Activated CD8-positive, alpha-beta T cell treated with anti-CD3 and anti-CD28 coated beads for 36 hours (primary cell): ENCODE data around the gene PARD3. TPM values are rescaled to one million over a fixed set of nuclear protein-coding genes. Genes with fewer than 3 reads are reported as not detected.
A peak's percentile ranks its signal among the peaks of the same experiment; 100 is the strongest.

Experiments
- ATAC-seq: fragments of 200-7000 bp; cut with Tn5 transposase; one replicate; pipeline ENCODE4 v1.10.0; 2021; ENCODE audit warnings: mild to moderate bottlenecking, moderate library complexity
- CTCF ChIA-PET: fragments of 350-600 bp; sonication (Branson Sonifier 250); formaldehyde crosslinking; loops from one replicate; lab custom pipeline; 2021; ENCODE audit warnings: antibody characterized with exemption; lab: Charles Lee
- POLR2A ChIA-PET: fragments of 350-600 bp; sonication (Branson Sonifier 250); formaldehyde crosslinking; loops from one replicate; lab custom pipeline; 2021; ENCODE audit warnings: antibody characterized with exemption; lab: Charles Lee
- DNase-seq: peaks from one replicate; pipeline ENCODE4 v3.0.0-alpha.2; 2020
- H3K27ac Mint-ChIP-seq: one replicate; pipeline ENCODE4 v1.8.0; 2021; ENCODE audit warnings: mild to moderate bottlenecking, mixed read lengths
- H3K27me3 Mint-ChIP-seq: one replicate; pipeline ENCODE4 v1.8.0; 2021; ENCODE audit warnings: mixed read lengths
- H3K36me3 Mint-ChIP-seq: one replicate; pipeline ENCODE4 v1.8.0; 2021; ENCODE audit warnings: low read depth, mixed read lengths
- H3K4me1 Mint-ChIP-seq: one replicate; pipeline ENCODE4 v1.8.0; 2021; ENCODE audit warnings: low read depth, mixed read lengths
- H3K4me3 Mint-ChIP-seq: one replicate; pipeline ENCODE4 v1.8.0; 2021; ENCODE audit warnings: mild to moderate bottlenecking, moderate library complexity, mixed read lengths
- H3K9me3 Mint-ChIP-seq: one replicate; pipeline ENCODE4 v1.8.0; 2021; ENCODE audit warnings: mixed read lengths
- intact Hi-C: fragments of 100-400 bp; cut with micrococcal nuclease; formaldehyde crosslinking; loops from one replicate; pipeline ENCODE4 v1.10.0; 2022
- total RNA-seq, 2 experiments: library from RNA; stranded (reverse); gene quantifications; one replicate each; pipeline ENCODE4 v1.2.3, GENCODE V29; 2021
- TF ChIP-seq, protein P1 (sequence below): fragments of 200-600 bp; IDR thresholded peaks from one replicate; pipeline ENCODE4 v1.8.0; 2022; ENCODE audit warnings: antibody characterized with exemption, mild to moderate bottlenecking

The PARD3 gene
- total RNA-seq, 2 experiments from 2014 or later: 1.6 to 2.0 TPM

DNA sequence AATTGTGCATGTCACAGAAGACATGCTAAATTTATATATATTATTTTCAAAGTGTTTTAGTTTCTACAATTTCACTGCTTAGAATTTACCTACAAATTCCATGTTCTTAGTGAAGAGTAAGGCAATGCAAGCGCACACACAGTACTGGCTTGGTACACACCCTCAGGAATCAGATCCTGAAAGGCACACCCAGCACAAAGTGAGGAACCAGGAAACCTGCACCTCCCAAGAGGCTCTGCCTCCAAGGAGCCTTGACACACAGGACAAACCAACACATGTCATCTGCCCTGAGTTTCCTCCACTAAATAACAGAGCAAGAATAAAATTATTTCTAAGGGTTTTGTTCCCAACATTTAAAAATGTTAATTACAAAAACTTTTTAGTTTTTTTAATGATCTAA lies 156.2 kb downstream of the PARD3 start:
- POLR2A ChIA-PET: no interaction called here
- Mint-ChIP-seq H3K36me3 (no peaks in the 10 kb centered on the region), H3K9me3 (no peaks in the 10 kb centered on the region), H3K4me3 (no peak overlapping the region), H3K4me1 (no peaks in the 10 kb centered on the region), H3K27ac (no peak overlapping the region), H3K27me3 (peaks cover 2% of the 10 kb centered on the region)
- CTCF ChIA-PET: no interaction called here
- TF ChIP-seq, protein P1, sequence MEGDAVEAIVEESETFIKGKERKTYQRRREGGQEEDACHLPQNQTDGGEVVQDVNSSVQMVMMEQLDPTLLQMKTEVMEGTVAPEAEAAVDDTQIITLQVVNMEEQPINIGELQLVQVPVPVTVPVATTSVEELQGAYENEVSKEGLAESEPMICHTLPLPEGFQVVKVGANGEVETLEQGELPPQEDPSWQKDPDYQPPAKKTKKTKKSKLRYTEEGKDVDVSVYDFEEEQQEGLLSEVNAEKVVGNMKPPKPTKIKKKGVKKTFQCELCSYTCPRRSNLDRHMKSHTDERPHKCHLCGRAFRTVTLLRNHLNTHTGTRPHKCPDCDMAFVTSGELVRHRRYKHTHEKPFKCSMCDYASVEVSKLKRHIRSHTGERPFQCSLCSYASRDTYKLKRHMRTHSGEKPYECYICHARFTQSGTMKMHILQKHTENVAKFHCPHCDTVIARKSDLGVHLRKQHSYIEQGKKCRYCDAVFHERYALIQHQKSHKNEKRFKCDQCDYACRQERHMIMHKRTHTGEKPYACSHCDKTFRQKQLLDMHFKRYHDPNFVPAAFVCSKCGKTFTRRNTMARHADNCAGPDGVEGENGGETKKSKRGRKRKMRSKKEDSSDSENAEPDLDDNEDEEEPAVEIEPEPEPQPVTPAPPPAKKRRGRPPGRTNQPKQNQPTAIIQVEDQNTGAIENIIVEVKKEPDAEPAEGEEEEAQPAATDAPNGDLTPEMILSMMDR: no peak
- ATAC-seq (no peak), DNase-seq (no peak)
- intact Hi-C loops: no loop called here

DNA sequence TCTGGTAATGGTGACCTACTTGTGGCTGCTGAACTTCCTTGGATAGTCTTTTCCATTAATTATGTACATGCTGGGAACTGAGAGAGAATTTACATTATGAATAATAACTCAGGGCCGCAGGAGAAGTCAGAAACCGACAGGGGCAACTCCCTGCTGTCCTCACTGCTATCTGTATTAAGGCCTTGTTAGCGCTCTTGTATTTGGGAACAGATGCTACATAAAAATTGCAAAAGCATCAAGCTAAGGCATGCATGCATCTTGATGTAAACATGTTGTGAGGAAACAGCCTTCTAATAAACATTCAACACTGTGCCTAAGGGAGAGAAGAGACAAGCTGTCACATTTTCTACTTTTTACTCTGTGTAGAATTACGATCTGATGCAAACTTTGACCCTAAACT lies 158.4 kb downstream of the PARD3 start:
- no peak for ATAC-seq
- ChIA-PET POLR2A (no interaction called here), CTCF (interaction anchor here (1.4 to 3.4 kb wide), 4 partner anchors 10 to 76 kb away, joined by 5 to 22 read pairs (median 10); no protein-coding TSS in a partner anchor)
- no peaks in the 10 kb centered on the region for H3K9me3 Mint-ChIP-seq
- peaks cover 3% of the 10 kb centered on the region for H3K27me3 Mint-ChIP-seq
- H3K4me3 Mint-ChIP-seq: no peak overlapping the region
- no peak for DNase-seq
- no peaks in the 10 kb centered on the region for H3K4me1 Mint-ChIP-seq
- no peak overlapping the region for H3K27ac Mint-ChIP-seq
- intact Hi-C loops: no loop called here
- H3K36me3 Mint-ChIP-seq: no peaks in the 10 kb centered on the region
- TF ChIP-seq, protein P1: no peak

DNA sequence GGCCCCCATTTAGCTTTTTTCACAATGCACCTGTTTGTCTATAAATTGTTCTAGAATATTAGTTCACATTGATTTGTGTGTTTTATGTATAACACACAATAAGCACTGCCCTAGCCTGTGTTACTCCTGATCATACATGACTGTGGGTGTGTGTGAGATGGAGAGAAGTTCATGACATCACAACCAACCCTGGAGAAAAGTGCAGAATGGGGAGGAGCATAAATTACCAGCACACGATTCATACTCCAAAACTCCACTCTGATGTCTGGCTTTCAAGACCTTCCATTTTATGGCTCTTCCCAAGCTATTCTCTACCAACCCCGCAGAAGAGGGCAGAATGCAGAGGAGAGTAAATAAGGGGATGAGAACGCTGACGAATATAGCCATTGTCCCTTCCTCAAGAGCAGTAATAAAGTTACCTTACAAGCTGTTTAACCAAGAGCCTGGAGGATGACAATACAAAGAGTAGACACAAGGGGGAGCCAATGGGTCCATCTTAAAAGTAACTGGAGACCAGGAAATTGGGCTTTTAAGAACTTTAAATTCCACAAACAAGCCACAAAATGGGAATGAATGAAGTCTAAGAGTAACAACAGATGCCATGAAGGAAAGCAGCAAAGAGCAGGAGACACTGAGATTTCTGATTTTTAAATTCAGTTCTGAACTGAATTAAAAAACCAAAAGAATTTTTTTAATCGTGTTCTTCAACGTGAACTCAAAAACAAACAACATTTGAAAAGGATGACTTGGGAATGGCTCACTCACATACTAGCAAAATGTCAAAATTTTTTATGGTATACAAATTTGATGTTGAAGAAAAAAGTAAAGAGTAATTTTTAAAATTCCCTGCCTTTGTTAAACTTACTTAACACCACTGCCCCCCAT lies 159.6 kb downstream of the PARD3 start:
- POLR2A ChIA-PET: no interaction called here

DNA sequence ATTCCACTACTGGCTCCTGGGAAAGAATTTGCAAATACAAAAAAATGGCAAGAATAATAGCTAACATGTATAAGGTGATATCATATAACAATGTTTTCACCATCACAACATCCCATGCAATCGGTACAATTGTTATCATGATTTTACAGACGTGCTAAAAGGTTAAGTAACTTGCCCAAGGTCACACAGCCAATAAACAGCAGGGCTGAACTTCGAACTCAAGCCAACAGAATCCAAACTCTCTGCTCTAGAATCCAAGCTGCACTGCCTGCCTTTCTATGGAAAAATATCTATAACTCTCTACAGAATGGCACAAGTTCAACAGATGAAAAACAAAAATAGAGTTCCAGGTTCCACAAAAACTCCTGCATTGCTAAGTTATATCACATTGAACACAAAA lies 160.9 kb downstream of the PARD3 start:
- Mint-ChIP-seq H3K4me3 (no peak overlapping the region), H3K27me3 (peaks cover 3% of the 10 kb centered on the region), H3K9me3 (no peaks in the 10 kb centered on the region), H3K27ac (no peak overlapping the region), H3K36me3 (no peaks in the 10 kb centered on the region), H3K4me1 (no peaks in the 10 kb centered on the region)
- intact Hi-C loops: no loop called here
- ChIA-PET CTCF (interaction anchor here (2.6 to 3.4 kb wide), 2 partner anchors 8 to 16 kb away, joined by 13 to 22 read pairs; no protein-coding TSS in a partner anchor), POLR2A (no interaction called here)
- ATAC-seq (no peak), DNase-seq (no peak)
- TF ChIP-seq, protein P1: no peak

More for the DNA sequence above, 159.6 kb downstream of the PARD3 start:
- no peaks in the 10 kb centered on the region for H3K36me3 Mint-ChIP-seq
- intact Hi-C loops: no loop called here
- H3K27me3 Mint-ChIP-seq: peaks cover 3% of the 10 kb centered on the region
- no peak overlapping the region for H3K27ac Mint-ChIP-seq
- H3K4me1 Mint-ChIP-seq: no peaks in the 10 kb centered on the region
- no peak overlapping the region for H3K4me3 Mint-ChIP-seq
- TF ChIP-seq, protein P1: peak; percentile 66
- peak; percentile 59 for DNase-seq
- no peak for ATAC-seq
- CTCF ChIA-PET: interaction anchor here (0.7 to 3.4 kb wide), 8 partner anchors 9 to 562 kb away, joined by 3 to 22 read pairs (median 4); no protein-coding TSS in a partner anchor
- H3K9me3 Mint-ChIP-seq: no peaks in the 10 kb centered on the region

DNA sequence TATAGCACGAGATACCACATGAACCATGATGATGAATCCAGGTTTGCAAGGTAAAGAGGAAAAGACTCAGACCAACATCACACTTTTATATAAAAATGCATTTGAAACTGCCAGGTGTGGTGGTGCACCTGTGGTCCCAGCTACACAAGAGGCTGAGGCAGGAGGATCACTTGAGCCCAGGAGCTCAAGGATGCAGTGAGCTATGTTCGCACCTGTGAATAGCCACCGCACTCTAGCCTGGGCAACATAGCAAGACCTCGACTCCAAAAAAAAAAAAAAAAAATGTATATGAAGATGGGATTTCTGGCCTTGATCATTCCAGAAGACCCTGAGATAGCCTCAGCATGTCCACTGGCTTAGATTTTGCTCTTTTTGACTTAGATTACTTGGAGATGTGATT lies 161.6 kb downstream of the PARD3 start:
- Mint-ChIP-seq H3K4me3 (no peak overlapping the region), H3K9me3 (no peaks in the 10 kb centered on the region), H3K36me3 (no peaks in the 10 kb centered on the region), H3K27ac (no peak overlapping the region), H3K4me1 (no peaks in the 10 kb centered on the region), H3K27me3 (peaks cover 3% of the 10 kb centered on the region)
- intact Hi-C loops: no loop called here
- DNase-seq (no peak), ATAC-seq (no peak)
- ChIA-PET CTCF (no interaction called here), POLR2A (no interaction called here)
- TF ChIP-seq, protein P1: no peak
